ENCODE data around the gene SGO2.

GRCh38 chr2:200588076-200588678, 62.2 kb downstream of the SGO2 start:
- no peak for TF ChIP-seq GATA2 (IDR thresholded peaks at IDR 0.05; ENCODE audit: low read depth, low read length)
- no peak for TF ChIP-seq GATA3 (IDR thresholded peaks at IDR 0.05; ENCODE audit: low read depth, low read length)

Measured in SH-SY5Y (cell line).